ENCODE measurements around the gene CDY1B.
"Not testable (repeated sequence)": the region's sequence is repeated elsewhere in the genome, so short reads cannot be mapped to it uniquely, and the experiment has no call there.

GRCh38 chrY:24043209-24043608, 4.6 kb downstream of the CDY1B start:
- TF ChIP-seq, protein P1, sequence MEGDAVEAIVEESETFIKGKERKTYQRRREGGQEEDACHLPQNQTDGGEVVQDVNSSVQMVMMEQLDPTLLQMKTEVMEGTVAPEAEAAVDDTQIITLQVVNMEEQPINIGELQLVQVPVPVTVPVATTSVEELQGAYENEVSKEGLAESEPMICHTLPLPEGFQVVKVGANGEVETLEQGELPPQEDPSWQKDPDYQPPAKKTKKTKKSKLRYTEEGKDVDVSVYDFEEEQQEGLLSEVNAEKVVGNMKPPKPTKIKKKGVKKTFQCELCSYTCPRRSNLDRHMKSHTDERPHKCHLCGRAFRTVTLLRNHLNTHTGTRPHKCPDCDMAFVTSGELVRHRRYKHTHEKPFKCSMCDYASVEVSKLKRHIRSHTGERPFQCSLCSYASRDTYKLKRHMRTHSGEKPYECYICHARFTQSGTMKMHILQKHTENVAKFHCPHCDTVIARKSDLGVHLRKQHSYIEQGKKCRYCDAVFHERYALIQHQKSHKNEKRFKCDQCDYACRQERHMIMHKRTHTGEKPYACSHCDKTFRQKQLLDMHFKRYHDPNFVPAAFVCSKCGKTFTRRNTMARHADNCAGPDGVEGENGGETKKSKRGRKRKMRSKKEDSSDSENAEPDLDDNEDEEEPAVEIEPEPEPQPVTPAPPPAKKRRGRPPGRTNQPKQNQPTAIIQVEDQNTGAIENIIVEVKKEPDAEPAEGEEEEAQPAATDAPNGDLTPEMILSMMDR (conservative IDR thresholded peaks at IDR 0.05): not testable (repeated sequence)
- not testable (repeated sequence) for TF ChIP-seq EZH2 (IDR thresholded peaks at IDR 0.05; ENCODE audit: low read depth)

All from PC-9 (cell line).